Measurements from ENCODE around the gene ANAPC2.

ANAPC2 gene

GRCh38 chr9:137147091-137147792 is 41.1 kb downstream of the ANAPC2 start:
- DNase-seq (ENCODE audit: low read depth), result no peak
- H3K4me3 ChIP-seq (ENCODE audit: low read depth, low read length), result no peak overlapping the region
- no peak for TF ChIP-seq CTCF (conservative IDR thresholded peaks at IDR 0.05; ENCODE audit: low read depth, low read length)

GRCh38 chr9:137146527-137146918 is 41.8 kb downstream of the ANAPC2 start:
- no peak for TF ChIP-seq CTCF (conservative IDR thresholded peaks at IDR 0.05; ENCODE audit: low read depth, low read length)
- no peak for DNase-seq (ENCODE audit: low read depth)
- H3K4me3 ChIP-seq (ENCODE audit: low read depth, low read length), result no peak overlapping the region

DNA sequence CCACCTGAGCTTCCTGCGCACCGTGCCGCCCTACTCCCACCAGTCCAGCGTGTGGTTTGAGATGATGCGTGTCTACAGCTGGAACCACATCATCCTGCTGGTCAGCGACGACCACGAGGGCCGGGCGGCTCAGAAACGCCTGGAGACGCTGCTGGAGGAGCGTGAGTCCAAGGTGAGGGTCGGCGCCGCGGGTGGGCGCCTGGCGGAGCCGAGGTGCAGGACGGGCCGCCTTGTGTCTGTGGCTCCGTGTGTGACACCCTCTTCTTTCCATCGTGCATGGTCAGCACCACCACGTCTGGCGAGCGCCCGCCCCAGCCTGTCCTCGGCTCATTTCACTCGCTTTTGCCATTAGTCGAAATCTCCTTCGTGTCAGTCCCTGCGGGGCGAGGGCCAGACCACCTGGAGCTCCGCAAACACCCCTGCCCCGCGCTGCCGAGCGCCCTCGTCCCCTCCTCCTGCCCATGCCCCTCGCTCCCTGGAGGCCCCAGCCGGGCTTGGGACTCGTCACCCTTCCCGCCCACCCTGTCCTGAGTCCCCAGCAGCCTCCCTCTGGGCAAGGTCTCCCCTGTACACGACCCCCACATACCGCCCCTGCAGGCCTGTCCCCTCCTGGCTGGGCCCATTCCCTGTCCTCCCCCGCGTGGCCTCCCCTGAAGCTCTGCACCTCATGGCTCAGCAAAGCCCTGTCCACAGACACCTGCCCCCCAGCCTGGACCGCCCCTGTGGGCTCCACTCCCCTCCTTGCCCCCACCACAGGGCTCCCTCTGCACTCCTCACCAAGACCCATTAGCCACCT is 42.4 kb downstream of the ANAPC2 start:
- no peak for TF ChIP-seq CTCF (conservative IDR thresholded peaks at IDR 0.05; ENCODE audit: low read depth, low read length)
- no peak overlapping the region for H3K4me3 ChIP-seq (ENCODE audit: low read depth, low read length)
- no peak for DNase-seq (ENCODE audit: low read depth)

DNA sequence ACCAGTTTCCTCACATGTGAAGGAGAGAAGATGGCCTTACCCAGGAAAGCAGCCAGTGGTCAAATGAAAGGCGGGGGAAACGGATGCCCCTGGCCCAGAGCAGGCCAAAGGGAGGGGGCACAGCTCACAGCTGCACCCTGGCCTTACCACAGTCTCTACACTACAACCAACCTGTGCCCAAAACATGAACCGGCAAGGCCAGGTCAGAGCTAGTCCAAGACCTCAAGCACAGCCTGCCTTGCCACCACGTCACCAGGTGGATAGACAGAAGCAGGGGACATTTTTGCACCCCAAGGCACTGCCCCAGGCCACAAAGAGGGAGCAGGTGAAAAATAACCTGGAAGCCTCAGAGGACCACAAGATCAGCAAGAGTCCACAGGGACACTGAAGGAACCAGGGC is 44.9 kb downstream of the ANAPC2 start:
- DNase-seq (ENCODE audit: low read depth), result no peak
- H3K4me3 ChIP-seq (ENCODE audit: low read depth, low read length), result no peak overlapping the region
- no peak for TF ChIP-seq CTCF (conservative IDR thresholded peaks at IDR 0.05; ENCODE audit: low read depth, low read length)

- DNase-seq (ENCODE audit: low read depth), result no peak
- no peak overlapping the region for H3K4me3 ChIP-seq (ENCODE audit: low read depth, low read length)
- TF ChIP-seq CTCF (conservative IDR thresholded peaks at IDR 0.05; ENCODE audit: low read depth, low read length), result no peak
These were observed 46.1 kb downstream of the ANAPC2 start for GRCh38 chr9:137141976-137142936.

DNA sequence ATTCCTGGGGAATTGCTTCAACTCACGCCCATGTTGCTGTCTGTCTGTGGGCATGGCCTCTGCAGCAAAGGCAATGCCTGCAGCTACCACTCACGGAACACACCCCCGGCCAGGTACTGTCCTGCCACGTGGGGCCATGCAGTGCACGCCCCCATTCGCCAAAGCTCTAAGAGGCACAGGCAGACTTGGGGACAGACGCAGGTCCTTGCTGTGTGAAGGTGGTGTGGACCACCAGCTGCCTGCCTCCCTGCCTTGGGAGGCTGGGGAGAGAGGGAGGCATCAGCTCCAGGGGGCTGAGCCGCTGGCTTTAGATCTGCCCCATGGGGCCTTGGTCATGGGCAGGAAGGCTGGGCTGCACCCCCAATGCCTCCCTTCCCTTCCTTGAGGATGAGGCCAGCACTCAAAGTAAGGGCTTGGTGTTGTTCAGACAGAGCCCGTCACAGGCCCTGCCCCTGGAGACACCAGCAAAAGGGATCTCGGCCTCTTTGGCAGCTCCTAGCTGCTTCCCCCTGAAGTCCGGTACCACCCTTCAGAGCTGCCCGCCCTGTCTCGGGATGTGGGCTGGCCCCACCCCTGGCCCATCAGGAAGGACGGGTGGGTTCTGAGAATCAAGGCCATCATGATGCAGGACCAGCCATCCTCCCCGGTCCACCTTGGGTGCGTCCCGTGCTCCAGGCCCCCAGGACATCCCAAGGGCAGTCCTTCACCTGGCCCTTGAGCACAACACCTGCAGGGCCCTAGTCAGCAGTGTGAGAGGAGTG is 47.1 kb downstream of the ANAPC2 start:
- TF ChIP-seq CTCF (conservative IDR thresholded peaks at IDR 0.05; ENCODE audit: low read depth, low read length), result no peak

More for the DNA sequence above, 47.1 kb downstream of the ANAPC2 start:
- no peak overlapping the region for H3K4me3 ChIP-seq (ENCODE audit: low read depth, low read length)
- DNase-seq (ENCODE audit: low read depth), result no peak
